Fibroblast of mammary gland (primary cell): ENCODE measurements around the gene FMR1.

Experiments used
- DNase-seq: peaks from one replicate; pipeline ENCODE4 v3.0.0-alpha.2; 2010; ENCODE audit warnings: low read depth
- H3K4me3 ChIP-seq: 2 replicates; pipeline ENCODE4 v1.5.1; 2011; ENCODE audit warnings: low read depth, mild to moderate bottlenecking, low read length, moderate library complexity; ENCODE audit not compliant: control insufficient read depth
- CTCF ChIP-seq: conservative IDR thresholded peaks from 2 replicates; pipeline ENCODE4 v1.5.1; 2011; ENCODE audit warnings: low read depth, low read length, inconsistent platforms; ENCODE audit not compliant: control insufficient read depth, insufficient read depth

FMR1 gene

GRCh38 chrX:147891896-147892295, 19.8 kb upstream of the FMR1 start:
- H3K4me3 ChIP-seq = no peak overlapping the region
- TF ChIP-seq CTCF = no peak
- peak; percentile 48 for DNase-seq

DNA sequence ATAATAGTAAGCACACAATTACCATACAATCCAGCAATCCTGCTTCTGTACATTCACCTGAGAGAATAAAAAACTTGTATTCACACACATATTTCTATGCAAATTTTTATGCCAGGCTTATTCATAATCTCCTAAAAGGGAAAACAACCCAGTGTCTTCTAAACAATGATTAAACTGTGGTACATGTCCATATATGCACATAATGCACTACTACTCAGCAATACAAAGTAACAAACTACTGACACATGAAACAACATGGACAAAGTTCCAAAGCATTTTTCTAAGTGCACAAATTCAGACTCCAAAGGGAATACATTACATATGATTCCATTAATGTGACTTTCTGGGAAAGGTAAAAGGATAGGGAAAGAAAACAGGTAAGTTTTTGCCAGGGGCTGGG, 18.0 kb upstream of the FMR1 start:
- DNase-seq = no peak

DNA sequence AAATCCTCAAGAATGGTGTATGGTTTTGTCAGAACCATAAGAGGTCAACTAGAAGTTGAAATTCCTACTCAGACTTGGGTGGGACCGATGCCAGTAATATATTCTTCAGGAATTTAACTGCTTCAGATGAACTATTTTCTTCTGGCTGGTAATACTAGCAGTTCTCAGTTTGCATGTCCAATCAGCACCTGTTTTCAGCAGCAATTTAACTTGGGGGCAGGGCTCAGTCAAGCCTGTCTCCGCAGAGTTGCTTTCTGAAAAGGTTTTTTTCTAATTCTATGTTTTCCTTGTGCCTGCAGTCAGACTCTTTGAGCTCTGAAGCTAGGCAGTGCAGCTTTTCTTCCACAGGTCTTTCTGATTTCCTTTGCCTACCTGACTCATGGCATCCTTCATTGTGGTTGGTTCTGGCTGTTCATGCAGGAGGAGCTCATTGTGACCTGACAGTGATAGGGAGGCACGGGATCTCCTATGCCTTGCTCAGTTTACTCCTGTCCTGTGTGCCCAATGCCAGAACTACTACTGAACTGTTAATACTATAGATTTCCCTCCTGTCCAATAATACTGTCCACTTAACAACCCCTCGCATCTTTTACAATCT, 17.3 kb upstream of the FMR1 start:
- H3K4me3 ChIP-seq = no peak overlapping the region
- TF ChIP-seq CTCF = no peak
- no peak for DNase-seq

More for the DNA sequence above, 18.0 kb upstream of the FMR1 start:
- no peak overlapping the region for H3K4me3 ChIP-seq
- TF ChIP-seq CTCF = no peak

GRCh38 chrX:147897117-147897516, 14.6 kb upstream of the FMR1 start:
- TF ChIP-seq CTCF = no peak
- no peak for DNase-seq

DNA sequence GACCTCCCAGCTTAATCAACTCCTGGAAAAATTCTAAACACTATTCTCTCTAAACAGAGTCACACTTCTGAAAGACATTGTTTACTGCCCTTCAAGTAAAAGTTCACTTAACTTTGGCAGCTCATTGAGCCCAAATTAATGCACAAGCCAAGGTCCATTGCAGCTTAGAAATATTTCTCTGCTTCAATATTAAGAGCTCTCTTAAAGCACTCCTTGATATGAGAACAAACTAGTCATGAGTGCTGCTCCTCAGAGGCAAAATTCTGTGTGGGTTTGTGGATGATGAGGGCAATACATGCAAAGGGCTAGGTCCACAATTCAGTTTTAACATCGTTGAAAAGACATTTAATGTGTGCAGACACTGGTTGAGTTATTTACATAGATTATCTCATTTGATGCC, 12.8 kb upstream of the FMR1 start:
- TF ChIP-seq CTCF = no peak
- DNase-seq = no peak
- no peak overlapping the region for H3K4me3 ChIP-seq

More at GRCh38 chrX:147897117-147897516, 14.6 kb upstream of the FMR1 start:
- H3K4me3 ChIP-seq = no peak overlapping the region

DNA sequence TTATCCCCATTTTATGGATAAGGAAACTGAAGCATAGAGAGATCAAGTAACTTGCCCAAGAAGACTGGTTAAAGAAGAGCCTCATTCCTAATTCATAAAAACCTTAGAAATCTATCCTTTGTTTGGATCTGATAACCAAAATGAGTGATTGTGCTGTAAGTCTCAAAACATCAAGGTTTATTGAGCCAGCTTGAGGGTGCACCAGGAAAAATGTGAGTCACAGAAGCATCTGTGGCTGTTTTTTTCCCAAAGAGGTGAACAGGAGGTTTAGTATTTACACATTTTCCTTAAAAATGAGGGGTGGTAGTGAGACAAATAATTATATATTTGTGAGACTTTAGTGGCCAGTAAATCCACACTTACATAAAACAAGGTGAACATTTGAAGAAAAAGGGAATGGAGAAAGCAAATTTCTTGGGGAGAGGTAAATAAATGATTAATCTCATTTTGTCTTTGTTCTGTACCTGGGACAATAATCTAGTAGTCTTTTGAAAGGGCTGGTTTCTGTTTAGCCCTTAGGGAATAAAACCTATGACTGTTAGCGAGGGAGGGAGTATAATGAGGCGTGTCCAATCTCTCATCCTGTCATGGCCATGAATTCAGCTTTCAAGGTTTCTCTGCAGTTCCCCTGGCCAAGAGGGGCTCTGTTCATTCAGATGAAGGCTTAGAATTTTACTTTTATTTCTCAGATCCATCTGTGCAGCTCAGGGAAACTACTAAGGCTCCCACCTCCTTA, 12.2 kb upstream of the FMR1 start:
- DNase-seq = no peak
- no peak overlapping the region for H3K4me3 ChIP-seq
- no peak for TF ChIP-seq CTCF
